K562 (cell line): ENCODE data around the gene HSPA2. TPM values are rescaled to one million over a fixed set of nuclear protein-coding genes. Genes with fewer than 3 reads are reported as not detected.

ENCODE experiments used
- MYBL2 ChIP-seq, 2 experiments: fragments of 450-650 bp in 1 of 2; sonication (generic) in 1 of 2; formaldehyde crosslinking in 1 of 2; IDR thresholded peaks; 2 replicates each; pipeline versions ENCODE4 v1.6.1 to v1.8.1; 2017 to 2022; ENCODE audit warnings: borderline replicate concordance in 1 of 2, inconsistent platforms in 1 of 2, low read depth in 1 of 2, mild to moderate bottlenecking in 1 of 2, missing genetic modification reagents in 1 of 2, moderate library complexity in 1 of 2
- polyA plus RNA-seq, 8 experiments: library from polyadenylated mRNA; depleted of rRNA in 4 of 8; stranded (reverse) in 5 of 8; unstranded in 3 of 8; fragments of >200 nt; fragmentation: Nextera tagmentation in 2 of 8; fragmentation: Illumina TruSeq in 1 of 8; extraction: Ambion mirVana in 2 of 8; extraction: Trizol in 1 of 8; gene quantifications; 2 replicates each; pipeline versions ENCODE4 v1.2.1 to v1.2.3, GENCODE V29; 2011 to 2014; ENCODE audit warnings: inconsistent platforms in 1 of 8, missing spikeins in 1 of 8
- small RNA-seq: library from RNA; depleted of rRNA; stranded (forward); fragments of <200 nt; gene quantifications from one replicate; pipeline ENCODE3, GENCODE V24; 2014
- total RNA-seq, 7 experiments: library from RNA; depleted of rRNA in 6 of 7; stranded (reverse); fragments of >200 nt in 6 of 7; fragmentation: Illumina TruSeq in 2 of 7; extraction: Trizol in 2 of 7; gene quantifications; 2 replicates each; pipeline versions ENCODE4 v1.2.1 to v1.2.3, GENCODE V29; 2011 to 2021; ENCODE audit warnings: low replicate concordance in 1 of 7
- TF ChIP-seq, protein P1 (sequence below): sonication (generic); formaldehyde crosslinking; IDR thresholded peaks from 2 replicates; pipeline ENCODE4 v1.8.1; 2023; ENCODE audit warnings: mild to moderate bottlenecking, missing genetic modification reagents
- TF ChIP-seq, protein P2 (sequence below): fragments of 250-450 bp; sonication (Bioruptor Pico); IDR thresholded peaks from 2 replicates; pipeline ENCODE4 v1.8.0; 2021; ENCODE audit warnings: moderate library complexity, mild to moderate bottlenecking, inconsistent platforms

Gene HSPA2
- total and polyA plus RNA-seq, 9 of the 15 experiments (the other 6 are each of a cell fraction or from before 2014, with no cell fraction given) = not detected

DNA sequence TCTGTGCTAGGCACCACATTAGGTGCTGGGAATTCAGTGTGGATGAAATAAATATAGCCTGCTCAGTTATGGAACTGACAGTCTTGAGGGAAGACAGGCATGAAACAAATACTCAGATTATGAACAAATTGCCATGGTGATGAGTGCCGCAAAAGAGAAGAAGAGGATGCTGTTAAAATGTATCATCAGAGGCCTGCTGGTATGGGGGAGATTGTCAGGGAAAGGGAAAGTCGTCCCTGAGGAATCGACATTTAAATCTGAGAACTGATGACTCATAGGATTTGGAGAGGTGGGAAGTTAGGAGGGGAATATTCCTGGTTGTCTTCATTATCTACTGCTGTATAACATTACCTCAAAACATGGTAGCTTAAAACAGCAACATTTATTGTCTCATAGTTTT is 51.3 kb downstream of the HSPA2 start (continued):
- TF ChIP-seq, protein P1, sequence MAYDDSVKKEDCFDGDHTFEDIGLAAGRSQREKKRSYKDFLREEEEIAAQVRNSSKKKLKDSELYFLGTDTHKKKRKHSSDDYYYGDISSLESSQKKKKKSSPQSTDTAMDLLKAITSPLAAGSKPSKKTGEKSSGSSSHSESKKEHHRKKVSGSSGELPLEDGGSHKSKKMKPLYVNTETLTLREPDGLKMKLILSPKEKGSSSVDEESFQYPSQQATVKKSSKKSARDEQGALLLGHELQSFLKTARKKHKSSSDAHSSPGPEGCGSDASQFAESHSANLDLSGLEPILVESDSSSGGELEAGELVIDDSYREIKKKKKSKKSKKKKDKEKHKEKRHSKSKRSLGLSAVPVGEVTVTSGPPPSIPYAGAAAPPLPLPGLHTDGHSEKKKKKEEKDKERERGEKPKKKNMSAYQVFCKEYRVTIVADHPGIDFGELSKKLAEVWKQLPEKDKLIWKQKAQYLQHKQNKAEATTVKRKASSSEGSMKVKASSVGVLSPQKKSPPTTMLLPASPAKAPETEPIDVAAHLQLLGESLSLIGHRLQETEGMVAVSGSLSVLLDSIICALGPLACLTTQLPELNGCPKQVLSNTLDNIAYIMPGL (CRISPR knock-in tag) = no peak
- TF ChIP-seq MYBL2 (IDR thresholded peaks at IDR 0.05; ENCODE audit: low read depth) = no peak
- TF ChIP-seq MYBL2 (CRISPR knock-in tag; IDR thresholded peaks at IDR 0.05; ENCODE audit: borderline replicate concordance) = no peak
- TF ChIP-seq, protein P2, sequence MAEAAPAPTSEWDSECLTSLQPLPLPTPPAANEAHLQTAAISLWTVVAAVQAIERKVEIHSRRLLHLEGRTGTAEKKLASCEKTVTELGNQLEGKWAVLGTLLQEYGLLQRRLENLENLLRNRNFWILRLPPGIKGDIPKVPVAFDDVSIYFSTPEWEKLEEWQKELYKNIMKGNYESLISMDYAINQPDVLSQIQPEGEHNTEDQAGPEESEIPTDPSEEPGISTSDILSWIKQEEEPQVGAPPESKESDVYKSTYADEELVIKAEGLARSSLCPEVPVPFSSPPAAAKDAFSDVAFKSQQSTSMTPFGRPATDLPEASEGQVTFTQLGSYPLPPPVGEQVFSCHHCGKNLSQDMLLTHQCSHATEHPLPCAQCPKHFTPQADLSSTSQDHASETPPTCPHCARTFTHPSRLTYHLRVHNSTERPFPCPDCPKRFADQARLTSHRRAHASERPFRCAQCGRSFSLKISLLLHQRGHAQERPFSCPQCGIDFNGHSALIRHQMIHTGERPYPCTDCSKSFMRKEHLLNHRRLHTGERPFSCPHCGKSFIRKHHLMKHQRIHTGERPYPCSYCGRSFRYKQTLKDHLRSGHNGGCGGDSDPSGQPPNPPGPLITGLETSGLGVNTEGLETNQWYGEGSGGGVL (CRISPR knock-in tag) = no peak

Small RNAs within 50 kb of the gene (small RNA-seq; reads per million reads assigned to genes)
- not detected for gene AL049869.4

Other genes with a start within 250 kb of the HSPA2 start
- 2.0 and 2.1 TPM in 2 replicates for gene ESR2, start 246.4 kb upstream of the HSPA2 start, total RNA-seq (2014; rRNA removed)
- gene ESR2, start 246.4 kb upstream of the HSPA2 start, total RNA-seq (2014; rRNA removed; fragmentation: Illumina TruSeq; extraction: Trizol) = 2.6 and 2.7 TPM in 2 replicates
- 2.0 and 2.1 TPM in 2 replicates for gene ESR2, start 246.4 kb upstream of the HSPA2 start, total RNA-seq (2015; rRNA removed; fragmentation: Illumina TruSeq; extraction: Trizol)
- gene ESR2, start 246.4 kb upstream of the HSPA2 start, total RNA-seq (2021) = 3.0 and 3.6 TPM in 2 replicates
- gene ESR2, start 246.4 kb upstream of the HSPA2 start, polyA plus RNA-seq (2011; rRNA removed) = 0.16 and 0.36 TPM in 2 replicates
- 1.9 and 2.0 TPM in 2 replicates for gene ESR2, start 246.4 kb upstream of the HSPA2 start, polyA plus RNA-seq (2014; fragmentation: Illumina TruSeq; extraction: Trizol)
- under 1 TPM; 0.07 to 0.15 TPM for gene ESR2, start 246.4 kb upstream of the HSPA2 start, polyA plus RNA-seq (2014; fragmentation: Nextera tagmentation; extraction: Ambion mirVana)
- 2.8 and 3.8 TPM in 2 replicates for gene ESR2, start 246.4 kb upstream of the HSPA2 start, polyA plus RNA-seq (2014; rRNA removed)
- gene MTHFD1, start 152.4 kb upstream of the HSPA2 start, total RNA-seq (2014; rRNA removed) = 93.9 and 117 TPM in 2 replicates
- 81.4 and 85.0 TPM in 2 replicates for gene MTHFD1, start 152.4 kb upstream of the HSPA2 start, total RNA-seq (2014; rRNA removed; fragmentation: Illumina TruSeq; extraction: Trizol)
- 79.2 and 82.3 TPM in 2 replicates for gene MTHFD1, start 152.4 kb upstream of the HSPA2 start, total RNA-seq (2015; rRNA removed; fragmentation: Illumina TruSeq; extraction: Trizol)
- 158 and 161 TPM in 2 replicates for gene MTHFD1, start 152.4 kb upstream of the HSPA2 start, total RNA-seq (2021)
- gene MTHFD1, start 152.4 kb upstream of the HSPA2 start, polyA plus RNA-seq (2011; rRNA removed) = 58.4 and 66.7 TPM in 2 replicates
- 130 and 153 TPM in 2 replicates for gene MTHFD1, start 152.4 kb upstream of the HSPA2 start, polyA plus RNA-seq (2014; fragmentation: Illumina TruSeq; extraction: Trizol)
- gene MTHFD1, start 152.4 kb upstream of the HSPA2 start, polyA plus RNA-seq (2014; fragmentation: Nextera tagmentation; extraction: Ambion mirVana) = 100 to 1,000 TPM in 1 of 2 experiments, 10 to 100 TPM in 1; 90.9 to 147 TPM
- gene MTHFD1, start 152.4 kb upstream of the HSPA2 start, polyA plus RNA-seq (2014; rRNA removed) = 84.6 and 98.8 TPM in 2 replicates
- gene AKAP5, start 75.2 kb upstream of the HSPA2 start, total RNA-seq (2014; rRNA removed) = 0.41 and 0.50 TPM in 2 replicates
- gene AKAP5, start 75.2 kb upstream of the HSPA2 start, total RNA-seq (2014; rRNA removed; fragmentation: Illumina TruSeq; extraction: Trizol) = 0.61 and 0.76 TPM in 2 replicates
- gene AKAP5, start 75.2 kb upstream of the HSPA2 start, total RNA-seq (2015; rRNA removed; fragmentation: Illumina TruSeq; extraction: Trizol) = 0.75 and 0.94 TPM in 2 replicates
- gene AKAP5, start 75.2 kb upstream of the HSPA2 start, total RNA-seq (2021) = 0.35 and 0.40 TPM in 2 replicates
- 0.12 and 0.24 TPM in 2 replicates for gene AKAP5, start 75.2 kb upstream of the HSPA2 start, polyA plus RNA-seq (2011; rRNA removed)
- 0.32 and 0.34 TPM in 2 replicates for gene AKAP5, start 75.2 kb upstream of the HSPA2 start, polyA plus RNA-seq (2014; fragmentation: Illumina TruSeq; extraction: Trizol)
- under 1 TPM; 0.06 to 0.07 TPM for gene AKAP5, start 75.2 kb upstream of the HSPA2 start, polyA plus RNA-seq (2014; fragmentation: Nextera tagmentation; extraction: Ambion mirVana)
- 0.11 and 0.40 TPM in 2 replicates for gene AKAP5, start 75.2 kb upstream of the HSPA2 start, polyA plus RNA-seq (2014; rRNA removed)
- 1.3 TPM in 2 replicates for gene ZBTB25, start 36.9 kb upstream of the HSPA2 start, total RNA-seq (2014; rRNA removed)
- 2.5 and 3.3 TPM in 2 replicates for gene ZBTB25, start 36.9 kb upstream of the HSPA2 start, total RNA-seq (2014; rRNA removed; fragmentation: Illumina TruSeq; extraction: Trizol)
- gene ZBTB25, start 36.9 kb upstream of the HSPA2 start, total RNA-seq (2015; rRNA removed; fragmentation: Illumina TruSeq; extraction: Trizol) = 2.6 and 2.8 TPM in 2 replicates
- gene ZBTB25, start 36.9 kb upstream of the HSPA2 start, total RNA-seq (2021) = 2.5 and 2.6 TPM in 2 replicates
- gene ZBTB25, start 36.9 kb upstream of the HSPA2 start, polyA plus RNA-seq (2011; rRNA removed) = 3.9 and 5.6 TPM in 2 replicates
- gene ZBTB25, start 36.9 kb upstream of the HSPA2 start, polyA plus RNA-seq (2014; fragmentation: Illumina TruSeq; extraction: Trizol) = 1.7 and 2.3 TPM in 2 replicates
- under 1 TPM; 0.61 to 0.92 TPM for gene ZBTB25, start 36.9 kb upstream of the HSPA2 start, polyA plus RNA-seq (2014; fragmentation: Nextera tagmentation; extraction: Ambion mirVana)
- gene ZBTB25, start 36.9 kb upstream of the HSPA2 start, polyA plus RNA-seq (2014; rRNA removed) = 0.99 and 2.1 TPM in 2 replicates
- 4.9 and 5.3 TPM in 2 replicates for gene ZBTB1, start 36.0 kb upstream of the HSPA2 start, total RNA-seq (2014; rRNA removed)
- gene ZBTB1, start 36.0 kb upstream of the HSPA2 start, total RNA-seq (2014; rRNA removed; fragmentation: Illumina TruSeq; extraction: Trizol) = 9.9 and 10.1 TPM in 2 replicates
- gene ZBTB1, start 36.0 kb upstream of the HSPA2 start, total RNA-seq (2015; rRNA removed; fragmentation: Illumina TruSeq; extraction: Trizol) = 11.6 and 12.2 TPM in 2 replicates
- 8.1 and 9.4 TPM in 2 replicates for gene ZBTB1, start 36.0 kb upstream of the HSPA2 start, total RNA-seq (2021)
- 16.5 and 17.7 TPM in 2 replicates for gene ZBTB1, start 36.0 kb upstream of the HSPA2 start, polyA plus RNA-seq (2011; rRNA removed)
- 7.2 and 8.1 TPM in 2 replicates for gene ZBTB1, start 36.0 kb upstream of the HSPA2 start, polyA plus RNA-seq (2014; fragmentation: Illumina TruSeq; extraction: Trizol)
- gene ZBTB1, start 36.0 kb upstream of the HSPA2 start, polyA plus RNA-seq (2014; fragmentation: Nextera tagmentation; extraction: Ambion mirVana) = 1 to 10 TPM; 2.3 to 2.7 TPM
- 9.0 and 10.3 TPM in 2 replicates for gene ZBTB1, start 36.0 kb upstream of the HSPA2 start, polyA plus RNA-seq (2014; rRNA removed)
- not detected in 2 replicates for gene PPP1R36, start 9.2 kb downstream of the HSPA2 start, total RNA-seq (2014; rRNA removed)
- gene PPP1R36, start 9.2 kb downstream of the HSPA2 start, total RNA-seq (2014; rRNA removed; fragmentation: Illumina TruSeq; extraction: Trizol) = not detected in 2 replicates
- 0.29 TPM in 1 of 2 replicates, not detected in the other for gene PPP1R36, start 9.2 kb downstream of the HSPA2 start, total RNA-seq (2015; rRNA removed; fragmentation: Illumina TruSeq; extraction: Trizol)
- gene PPP1R36, start 9.2 kb downstream of the HSPA2 start, total RNA-seq (2021) = not detected in 2 replicates
- not detected in 2 replicates for gene PPP1R36, start 9.2 kb downstream of the HSPA2 start, polyA plus RNA-seq (2011; rRNA removed)
- gene PPP1R36, start 9.2 kb downstream of the HSPA2 start, polyA plus RNA-seq (2014; fragmentation: Illumina TruSeq; extraction: Trizol) = not detected in 2 replicates
- gene PPP1R36, start 9.2 kb downstream of the HSPA2 start, polyA plus RNA-seq (2014; fragmentation: Nextera tagmentation; extraction: Ambion mirVana) = not detected
- not detected in 2 replicates for gene PPP1R36, start 9.2 kb downstream of the HSPA2 start, polyA plus RNA-seq (2014; rRNA removed)
- not detected in 2 replicates for gene PLEKHG3, start 163.7 kb downstream of the HSPA2 start, total RNA-seq (2014; rRNA removed)
- gene PLEKHG3, start 163.7 kb downstream of the HSPA2 start, total RNA-seq (2014; rRNA removed; fragmentation: Illumina TruSeq; extraction: Trizol) = not detected in 2 replicates
- gene PLEKHG3, start 163.7 kb downstream of the HSPA2 start, total RNA-seq (2015; rRNA removed; fragmentation: Illumina TruSeq; extraction: Trizol) = not detected in 2 replicates
- 0.11 and 0.16 TPM in 2 replicates for gene PLEKHG3, start 163.7 kb downstream of the HSPA2 start, total RNA-seq (2021)
- 0.04 TPM in 1 of 2 replicates, not detected in the other for gene PLEKHG3, start 163.7 kb downstream of the HSPA2 start, polyA plus RNA-seq (2011; rRNA removed)
- gene PLEKHG3, start 163.7 kb downstream of the HSPA2 start, polyA plus RNA-seq (2014; fragmentation: Illumina TruSeq; extraction: Trizol) = not detected in 2 replicates
- gene PLEKHG3, start 163.7 kb downstream of the HSPA2 start, polyA plus RNA-seq (2014; fragmentation: Nextera tagmentation; extraction: Ambion mirVana) = not detected
- not detected in 2 replicates for gene PLEKHG3, start 163.7 kb downstream of the HSPA2 start, polyA plus RNA-seq (2014; rRNA removed)